A549 (cell line): Measurements from ENCODE around the gene TAF4. TPM values are rescaled to one million over a fixed set of nuclear protein-coding genes. Genes with fewer than 3 reads are reported as not detected.
A peak's percentile ranks its signal among the peaks of the same experiment; 100 is the strongest.

Experiments used
- ATAC-seq, 2 experiments: fragments of 200-7000 bp in 1 of 2; fragments of >200 bp in 1 of 2; cut with Nextera tagmentation in 1 of 2; cut with Tn5 transposase in 1 of 2; 3 replicates each; pipeline versions ENCODE4 v1.8.0 to v1.9.1; 2018 to 2020; ENCODE audit warnings: mild to moderate bottlenecking in 1 of 2, moderate library complexity in 1 of 2
- CTCF ChIA-PET: fragments of 300-600 bp; sonication (Branson Sonifier 250); formaldehyde crosslinking; extraction: SDS; loops from one replicate; lab custom pipeline; 2021; ENCODE audit warnings: antibody characterized with exemption, inconsistent platforms; lab: Yijun Ruan, JAX
- POLR2A ChIA-PET: fragments of 350-600 bp; formaldehyde crosslinking; extraction: SDS; loops from one replicate; lab custom pipeline; 2021; ENCODE audit warnings: antibody characterized with exemption, inconsistent platforms; lab: Yijun Ruan, JAX
- DNase-seq, 2 experiments: peaks; one replicate each; pipeline versions ENCODE4 v3.0.0 to v3.0.0-alpha.2; 2011 to 2016; ENCODE audit warnings: low read depth in 1 of 2, low spot score in 1 of 2
- FAIRE-seq: peaks from 2 replicates; lab custom pipeline; 2011; peaks lifted over from hg19 to GRCh38; lab: Jason Lieb, UNC
- H3K27ac ChIP-seq, 2 experiments: fragments of >200 bp; sonication (Bioruptor Twin); formaldehyde crosslinking; 3 replicates each; pipeline ENCODE4 v1.5.1; 2016 to 2017
- H3K4me1 ChIP-seq: fragments of >200 bp; sonication (Bioruptor Twin); formaldehyde crosslinking; 3 replicates; pipeline ENCODE4 v1.6.1; 2016
- H3K4me2 ChIP-seq: fragments of >200 bp; sonication (Bioruptor Twin); formaldehyde crosslinking; 3 replicates; pipeline ENCODE4 v1.6.1; 2016
- H3K4me3 ChIP-seq: fragments of >200 bp; sonication (Bioruptor Twin); formaldehyde crosslinking; 3 replicates; pipeline ENCODE4 v1.5.1; 2016
- H3K9me3 ChIP-seq: fragments of >200 bp; sonication (Bioruptor Twin); formaldehyde crosslinking; 3 replicates; pipeline ENCODE4 v1.6.1; 2016
- ATOH8 ChIP-seq: fragments of 250-450 bp; sonication (Bioruptor Pico); IDR thresholded peaks from 2 replicates; pipeline ENCODE4 v1.5.0; 2020; ENCODE audit warnings: low read depth, mild to moderate bottlenecking, moderate library complexity
- CBX2 ChIP-seq: fragments of 200-600 bp; sonication (generic); IDR thresholded peaks from 2 replicates; pipeline ENCODE4 v1.6.1; 2016; ENCODE audit warnings: low read depth, mild to moderate bottlenecking, borderline replicate concordance
- CHD2 ChIP-seq: fragments of 150-350 bp; IDR thresholded peaks from 2 replicates; pipeline ENCODE4 v1.6.1; 2014; ENCODE audit warnings: low read length; ENCODE audit not compliant: partially characterized antibody
- ELK1 ChIP-seq: fragments of 150-350 bp; IDR thresholded peaks from 2 replicates; pipeline ENCODE4 v1.6.1; 2014; ENCODE audit warnings: low read depth, mild to moderate bottlenecking, low read length
- HMGXB4 ChIP-seq: fragments of 250-450 bp; sonication (Bioruptor Pico); IDR thresholded peaks from 2 replicates; pipeline ENCODE4 v1.5.0; 2021; ENCODE audit warnings: mild to moderate bottlenecking, moderate library complexity, borderline replicate concordance
- NPAS2 ChIP-seq: fragments of 250-450 bp; sonication (Bioruptor Pico); IDR thresholded peaks from 2 replicates; pipeline ENCODE4 v1.8.0; 2022; ENCODE audit warnings: mild to moderate bottlenecking, moderate library complexity, borderline replicate concordance
- NR3C1 ChIP-seq: fragments of >200 bp; sonication (Bioruptor Twin); formaldehyde crosslinking; IDR thresholded peaks from 3 replicates; pipeline ENCODE4 v1.6.1; 2017
- PHF8 ChIP-seq: fragments of 200-600 bp; sonication (generic); IDR thresholded peaks from 2 replicates; pipeline ENCODE4 v1.6.1; 2016; ENCODE audit warnings: low read depth, mild to moderate bottlenecking, antibody characterized with exemption, moderate library complexity, borderline replicate concordance
- REST ChIP-seq: fragments of 200-600 bp; sonication (generic); IDR thresholded peaks from 2 replicates; pipeline ENCODE4 v1.6.1; 2016; ENCODE audit warnings: antibody characterized with exemption, mild to moderate bottlenecking, moderate library complexity
- RNF2 ChIP-seq: fragments of 200-600 bp; sonication (generic); IDR thresholded peaks from 2 replicates; pipeline ENCODE4 v1.6.1; 2016; ENCODE audit warnings: low read depth, mild to moderate bottlenecking, antibody characterized with exemption, moderate library complexity, borderline replicate concordance
- TFCP2L1 ChIP-seq: fragments of 250-450 bp; sonication (Bioruptor Pico); IDR thresholded peaks from 2 replicates; pipeline ENCODE4 v1.5.0; 2021; ENCODE audit warnings: mild to moderate bottlenecking
- USF2 ChIP-seq: fragments of 450-650 bp; IDR thresholded peaks from 2 replicates; pipeline ENCODE4 v1.6.1; 2014; ENCODE audit warnings: antibody characterized with exemption
- ZFP36 ChIP-seq: fragments of 450-650 bp; IDR thresholded peaks from 2 replicates; pipeline ENCODE4 v1.6.1; 2014; ENCODE audit warnings: borderline replicate concordance; ENCODE audit not compliant: partially characterized antibody
- WGBS: methylation state at CpG from one replicate; pipeline ENCODE4 v1.1.6; 2017; ENCODE audit errors: missing lambda C conversion rate; 5-methylcytosine and 5-hydroxymethylcytosine counted together
- polyA plus RNA-seq, 4 experiments: library from polyadenylated mRNA; depleted of rRNA in 3 of 4; stranded (reverse); fragments of >200 nt; fragmentation: RNase III in 1 of 4; extraction: RNeasy Plus Mini Kit Qiagen cat#74134 plus additional on column Dnase treatment in 1 of 4; gene quantifications; 2 replicates in 3 of 4; 3 replicates in 1 of 4; pipeline ENCODE4 v1.2.3, GENCODE V29; 2011 to 2017

The TAF4 gene
- polyA plus RNA-seq, 2 of the 4 experiments (the other 2 are of a cell fraction), result 6.1 to 11.0 TPM

- POLR2A ChIA-PET, result no interaction called here
- no peaks in the 10 kb centered on the region for H3K9me3 ChIP-seq
- no peak for FAIRE-seq
- no peak overlapping the region for H3K4me3 ChIP-seq
- CTCF ChIA-PET, result no interaction called here
- ATAC-seq, result no peak
- H3K4me2 ChIP-seq, result no peak overlapping the region
- no peak for DNase-seq
- no peak overlapping the region for H3K27ac ChIP-seq
- 22% methylated on average over 6 of the region's 6 CpGs for WGBS
- H3K4me1 ChIP-seq, result no peaks in the 10 kb centered on the region
- no peak for TF ChIP-seq ELK1
- TF ChIP-seq CHD2, result no peak
- 0 out of 2 replicates have a peak, but pooled peaks have one; percentile 70 for TF ChIP-seq RNF2
Measured at GRCh38 chr20:61955668-61956395, 109.8 kb downstream of the TAF4 start.

- Histone ChIP-seq H3K4me3 (no peak overlapping the region), H3K27ac (no peak overlapping the region), H3K9me3 (no peaks in the 10 kb centered on the region), H3K4me2 (no peak overlapping the region), H3K4me1 (no peaks in the 10 kb centered on the region)
- ChIA-PET CTCF (interaction anchor here (1.0 kb wide), 1 partner anchor 67 kb away, joined by 3 read pairs; no protein-coding TSS in a partner anchor), POLR2A (no interaction called here)
- ATAC-seq, result no peak
- WGBS, result 25% methylated on average over 16 of the region's 16 CpGs
- no peak for FAIRE-seq
- TF ChIP-seq NPAS2 (no peak), TFCP2L1 (CRISPR knock-in tag) (no peak), HMGXB4 (no peak), CBX2 (no peak), USF2 (no peak), ZFP36 (no peak), ATOH8 (CRISPR knock-in tag) (no peak), PHF8 (no peak), NR3C1 (no peak), REST (no peak)
- DNase-seq, result no peak
Measured at GRCh38 chr20:61954276-61955021, 111.2 kb downstream of the TAF4 start.
